HUES64 (cell line): Measurements from ENCODE around the gene ST3GAL4.
"Not testable (repeated sequence)": the region's sequence is repeated elsewhere in the genome, so short reads cannot be mapped to it uniquely, and the experiment has no call there.

Experiments used
- H3K27ac ChIP-seq: 2 replicates; pipeline ENCODE4 v1.7.0; 2013; ENCODE audit warnings: low read depth, low read length, inconsistent platforms
- H3K27me3 ChIP-seq: 2 replicates; pipeline ENCODE4 v1.6.1; 2013; ENCODE audit warnings: mild to moderate bottlenecking, low read length; ENCODE audit not compliant: insufficient read depth
- H3K36me3 ChIP-seq: 2 replicates; pipeline ENCODE4 v1.6.1; 2013; ENCODE audit warnings: mild to moderate bottlenecking, low read length; ENCODE audit not compliant: insufficient read depth
- H3K4me1 ChIP-seq: 2 replicates; pipeline ENCODE4 v1.6.1; 2013; ENCODE audit warnings: mild to moderate bottlenecking, low read length, moderate library complexity; ENCODE audit not compliant: insufficient read depth
- H3K4me3 ChIP-seq: 2 replicates; pipeline ENCODE4 v1.5.1; 2013; ENCODE audit warnings: mild to moderate bottlenecking, low read length, moderate library complexity
- H3K9ac ChIP-seq: 2 replicates; pipeline ENCODE4 v1.6.1; 2013; ENCODE audit warnings: mild to moderate bottlenecking, low read depth, low read length
- H3K9me3 ChIP-seq: 2 replicates; pipeline ENCODE4 v1.6.1; 2013; ENCODE audit warnings: low read depth, low read length; ENCODE audit not compliant: insufficient read depth
- WGBS: fragments of 150-250, 120-280 bp; methylation state at CpG from one replicate; pipeline ENCODE4 v1.1.7; 2013; ENCODE audit warnings: missing lambda C conversion rate; 5-methylcytosine and 5-hydroxymethylcytosine counted together

The ST3GAL4 gene

GRCh38 chr11:126357969-126358762 lies 2.7 kb downstream of the ST3GAL4 start:
- WGBS: 88% methylated on average over 18 of the region's 18 CpGs
- Histone ChIP-seq H3K27ac (no peak overlapping the region), H3K4me1 (peaks cover 18% of the 10 kb centered on the region), H3K4me3 (no peak overlapping the region), H3K9me3 (no peaks in the 10 kb centered on the region), H3K27me3 (no peaks in the 10 kb centered on the region; the same call in 1 of the 2 replicates), H3K9ac (no peak overlapping the region), H3K36me3 (no peaks in the 10 kb centered on the region)

GRCh38 chr11:126358763-126359160 lies 3.3 kb downstream of the ST3GAL4 start:
- no peaks in the 10 kb centered on the region for H3K36me3 ChIP-seq
- WGBS: 85% methylated on average over 2 of the region's 2 CpGs
- H3K9ac ChIP-seq: no peak overlapping the region
- H3K27ac ChIP-seq: no peak overlapping the region
- no peaks in the 10 kb centered on the region; the same call in 1 of the 2 replicates for H3K27me3 ChIP-seq
- H3K4me3 ChIP-seq: no peak overlapping the region
- H3K4me1 ChIP-seq: peaks cover 12% of the 10 kb centered on the region
- H3K9me3 ChIP-seq: no peaks in the 10 kb centered on the region

- H3K4me1 ChIP-seq: peaks cover 7% of the 10 kb centered on the region; the same call in 1 of the 2 replicates
- H3K4me3 ChIP-seq: no peak overlapping the region
- no peak overlapping the region for H3K27ac ChIP-seq
- H3K27me3 ChIP-seq: no peaks in the 10 kb centered on the region; the same call in 1 of the 2 replicates
- H3K9me3 ChIP-seq: no peaks in the 10 kb centered on the region
- WGBS: 83% methylated on average over 16 of the region's 16 CpGs
- H3K9ac ChIP-seq: no peak overlapping the region
- H3K36me3 ChIP-seq: no peaks in the 10 kb centered on the region
These were observed 4.1 kb downstream of the ST3GAL4 start for GRCh38 chr11:126359431-126360048.

- H3K9me3 ChIP-seq: no peaks in the 10 kb centered on the region
- peaks cover 6% of the 10 kb centered on the region; the same call in 1 of the 2 replicates for H3K4me1 ChIP-seq
- H3K27me3 ChIP-seq: no peaks in the 10 kb centered on the region; the same call in 1 of the 2 replicates
- H3K36me3 ChIP-seq: no peaks in the 10 kb centered on the region
- H3K9ac ChIP-seq: no peak overlapping the region
- H3K27ac ChIP-seq: no peak overlapping the region
- 93% methylated on average over 8 of the region's 8 CpGs for WGBS
- H3K4me3 ChIP-seq: no peak overlapping the region
These were observed 4.6 kb downstream of the ST3GAL4 start for GRCh38 chr11:126360049-126360446.

- no peak overlapping the region for H3K27ac ChIP-seq
- no peak overlapping the region for H3K9ac ChIP-seq
- H3K4me3 ChIP-seq: no peak overlapping the region
- no peaks in the 10 kb centered on the region for H3K9me3 ChIP-seq
- 92% methylated on average over 5 of the region's 5 CpGs for WGBS
- peaks cover 8% of the 10 kb centered on the region for H3K4me1 ChIP-seq
- H3K27me3 ChIP-seq: no peaks in the 10 kb centered on the region; the same call in 1 of the 2 replicates
- no peaks in the 10 kb centered on the region for H3K36me3 ChIP-seq
These were observed 5.9 kb downstream of the ST3GAL4 start for GRCh38 chr11:126361400-126361799.

GRCh38 chr11:126362879-126363655 lies 7.6 kb downstream of the ST3GAL4 start:
- Histone ChIP-seq H3K27me3 (no peaks in the 10 kb centered on the region), H3K9ac (no peak overlapping the region), H3K27ac (no peak overlapping the region), H3K4me3 (no peak overlapping the region), H3K36me3 (no peaks in the 10 kb centered on the region), H3K4me1 (peaks cover 5% of the 10 kb centered on the region; the same call in 1 of the 2 replicates), H3K9me3 (no peaks in the 10 kb centered on the region)
- 86% methylated on average over 9 of the region's 9 CpGs for WGBS

GRCh38 chr11:126363706-126364248 lies 8.3 kb downstream of the ST3GAL4 start:
- no peak overlapping the region for H3K27ac ChIP-seq
- H3K9ac ChIP-seq: no peak overlapping the region
- H3K4me3 ChIP-seq: no peak overlapping the region
- no peaks in the 10 kb centered on the region for H3K36me3 ChIP-seq
- peaks cover 5% of the 10 kb centered on the region; the same call in 1 of the 2 replicates for H3K4me1 ChIP-seq
- H3K9me3 ChIP-seq: no peaks in the 10 kb centered on the region
- 77% methylated on average over 10 of the region's 10 CpGs for WGBS
- H3K27me3 ChIP-seq: no peaks in the 10 kb centered on the region

GRCh38 chr11:126364735-126365134 lies 9.2 kb downstream of the ST3GAL4 start:
- not testable (repeated sequence) for H3K27ac ChIP-seq, H3K36me3 ChIP-seq, H3K4me1 ChIP-seq, H3K9me3 ChIP-seq, H3K9ac ChIP-seq, H3K27me3 ChIP-seq, H3K4me3 ChIP-seq
- 85% methylated on average over 2 of the region's 9 CpGs for WGBS

GRCh38 chr11:126365508-126365907 lies 10.0 kb downstream of the ST3GAL4 start:
- not testable (repeated sequence) for H3K4me3 ChIP-seq, H3K4me1 ChIP-seq, H3K36me3 ChIP-seq, H3K27me3 ChIP-seq, H3K9me3 ChIP-seq, H3K27ac ChIP-seq, H3K9ac ChIP-seq
- WGBS: 92% methylated on average over 5 of the region's 5 CpGs

GRCh38 chr11:126366064-126366822 lies 10.8 kb downstream of the ST3GAL4 start:
- 71% methylated on average over 19 of the region's 19 CpGs for WGBS
- Histone ChIP-seq H3K9ac (no peak overlapping the region), H3K4me3 (peak overlapping the region; percentile 4; the same call in 1 of the 2 replicates), H3K27me3 (no peaks in the 10 kb centered on the region), H3K36me3 (no peaks in the 10 kb centered on the region), H3K9me3 (no peaks in the 10 kb centered on the region), H3K27ac (no peak overlapping the region), H3K4me1 (peaks cover 5% of the 10 kb centered on the region; the same call in 1 of the 2 replicates)
